ENCODE data around the gene SLC45A2.
"Not testable (repeated sequence)": the region's sequence is repeated elsewhere in the genome, so short reads cannot be mapped to it uniquely, and the experiment has no call there.

The SLC45A2 gene

GRCh38 chr5:33984671-33985124 lies at the start of gene SLC45A2:
Gene SLC45A2, minus strand, starts transcription at chr5:33984693. Its CDS starts 110 bp downstream, at chr5:33984583.
- no peak for DNase-seq

GRCh38 chr5:34031966-34032365 lies 47.5 kb upstream of the SLC45A2 start:
- no peak for DNase-seq

- DNase-seq, result no peak
These were observed 46.6 kb upstream of the SLC45A2 start for GRCh38 chr5:34031117-34031516.

- not testable (repeated sequence) for DNase-seq
These were observed 46.1 kb upstream of the SLC45A2 start for GRCh38 chr5:34030585-34030984.

- DNase-seq, result no peak
These were observed 45.6 kb upstream of the SLC45A2 start for GRCh38 chr5:34030048-34030447.

- no peak for DNase-seq
These were observed 43.9 kb upstream of the SLC45A2 start for GRCh38 chr5:34028349-34028748.

GRCh38 chr5:34026089-34026761 lies 41.7 kb upstream of the SLC45A2 start:
- DNase-seq, result no peak

- no peak for DNase-seq
These were observed 37.7 kb upstream of the SLC45A2 start for GRCh38 chr5:34022121-34022705.

- no peak for DNase-seq
These were observed 36.8 kb upstream of the SLC45A2 start for GRCh38 chr5:34021334-34021733.

GRCh38 chr5:34020726-34021125 lies 36.2 kb upstream of the SLC45A2 start:
- no peak for DNase-seq

GRCh38 chr5:34017254-34017653 lies 32.8 kb upstream of the SLC45A2 start:
- no peak for DNase-seq

GRCh38 chr5:34016750-34017149 lies 32.3 kb upstream of the SLC45A2 start:
- DNase-seq, result no peak

GRCh38 chr5:34016222-34016621 lies 31.7 kb upstream of the SLC45A2 start:
- no peak for DNase-seq

GRCh38 chr5:34015120-34015822 lies 30.8 kb upstream of the SLC45A2 start:
- no peak for DNase-seq

- no peak for DNase-seq
These were observed 30.1 kb upstream of the SLC45A2 start for GRCh38 chr5:34014626-34015025.

GRCh38 chr5:34013547-34013946 lies 29.1 kb upstream of the SLC45A2 start:
- DNase-seq, result no peak

- DNase-seq, result no peak
These were observed 28.3 kb upstream of the SLC45A2 start for GRCh38 chr5:34012791-34013190.

GRCh38 chr5:34011536-34011935 lies 27.0 kb upstream of the SLC45A2 start:
- no peak for DNase-seq

- not testable (repeated sequence) for DNase-seq
These were observed 25.7 kb upstream of the SLC45A2 start for GRCh38 chr5:34010146-34010545.

GRCh38 chr5:34009610-34010009 lies 25.1 kb upstream of the SLC45A2 start:
- DNase-seq, result no peak

GRCh38 chr5:34008802-34009201 lies 24.3 kb upstream of the SLC45A2 start:
- no peak for DNase-seq

- DNase-seq, result peak; percentile 87 to 91
These were observed 23.4 kb upstream of the SLC45A2 start, which contains the start of gene AMACR for GRCh38 chr5:34007621-34008600. Gene AMACR, minus strand, starts transcription at chr5:34008050. Its CDS starts 31 bp downstream, at chr5:34008019.

- DNase-seq, result no peak
These were observed 22.7 kb upstream of the SLC45A2 start for GRCh38 chr5:34007201-34007620.

Data from stimulated activated CD4-positive, alpha-beta T cell treated with anti-CD3 and anti-CD28 coated beads, Interleukin-4, amount 100 ng/mL, for 4 hours (primary cell).